Eye (tissue), 1 donor: ENCODE results near the gene DKKL1.
A peak's percentile ranks its signal among the peaks of the same experiment; 100 is the strongest.

Source experiments
- DNase-seq: peaks from one replicate; pipeline ENCODE4 v3.0.0-alpha.2; 2015

The DKKL1 gene

DNA sequence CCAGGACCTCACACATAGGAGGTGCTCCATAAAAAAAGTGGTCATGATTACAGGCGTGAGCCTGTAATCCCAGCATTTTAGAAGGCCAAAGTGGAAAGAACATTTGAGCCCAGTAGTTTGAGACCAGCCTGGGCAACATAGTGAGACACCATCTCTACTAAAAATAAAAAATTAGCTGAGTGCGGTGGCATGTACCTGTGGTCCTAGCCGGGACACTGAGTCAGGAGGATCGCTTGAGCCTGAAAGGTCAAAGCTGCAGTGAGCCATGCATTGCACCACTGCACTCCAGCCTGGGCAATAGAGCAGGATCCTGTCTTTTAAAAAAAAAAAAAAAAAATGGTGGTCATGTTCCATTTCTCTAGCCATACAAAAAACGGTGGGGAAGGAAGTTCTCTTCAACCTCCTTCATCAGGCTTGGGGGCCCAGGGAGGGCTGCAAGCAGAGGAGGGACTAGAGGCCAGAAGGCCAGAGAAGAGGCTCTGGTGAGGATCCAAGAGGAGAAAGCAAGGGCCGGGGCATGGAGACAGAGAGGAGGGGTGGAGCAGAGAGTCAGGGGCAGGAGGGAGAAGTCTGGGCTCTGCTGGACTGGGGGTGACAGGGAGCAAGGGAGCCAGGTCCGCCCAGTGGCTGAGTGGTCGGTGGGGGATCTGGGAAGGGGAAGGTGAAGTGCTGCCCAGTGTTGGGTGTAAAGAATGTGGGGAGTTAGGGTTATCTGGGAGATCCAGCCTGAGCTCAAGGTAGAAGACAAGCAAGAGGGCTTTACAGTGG, 33.2 kb downstream of the DKKL1 start:
- no peak for DNase-seq

DNA sequence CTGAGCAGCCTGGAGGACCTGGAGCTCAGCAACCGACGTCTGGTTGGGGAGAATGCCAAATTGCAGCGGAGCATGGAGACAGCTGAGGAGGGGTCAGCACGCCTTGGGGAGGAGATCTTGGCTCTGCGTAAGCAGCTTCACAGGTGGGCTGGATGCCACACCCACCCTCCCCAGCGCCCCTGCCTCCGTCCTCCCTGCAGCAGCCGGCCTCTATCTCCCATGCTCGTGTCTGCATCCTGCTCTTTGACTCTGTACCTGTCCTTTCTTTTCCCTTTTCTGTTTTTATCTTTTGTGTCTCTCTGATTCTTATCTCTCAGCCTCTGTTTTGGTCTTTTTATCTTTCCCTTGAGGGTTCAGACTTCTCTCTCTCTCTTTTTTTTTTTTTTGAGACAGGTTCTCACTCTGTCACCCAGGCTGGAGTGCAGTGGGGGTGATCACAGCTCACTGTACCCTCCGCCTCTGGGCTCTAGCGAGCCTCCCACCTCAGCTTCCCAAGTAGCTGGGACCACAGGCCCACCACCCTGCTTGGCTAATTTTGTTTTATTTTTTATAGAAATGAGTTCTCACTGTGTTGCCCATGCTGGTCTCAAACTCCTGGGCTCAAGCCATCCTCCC, 34.4 kb downstream of the DKKL1 start:
- no peak for DNase-seq

DNA sequence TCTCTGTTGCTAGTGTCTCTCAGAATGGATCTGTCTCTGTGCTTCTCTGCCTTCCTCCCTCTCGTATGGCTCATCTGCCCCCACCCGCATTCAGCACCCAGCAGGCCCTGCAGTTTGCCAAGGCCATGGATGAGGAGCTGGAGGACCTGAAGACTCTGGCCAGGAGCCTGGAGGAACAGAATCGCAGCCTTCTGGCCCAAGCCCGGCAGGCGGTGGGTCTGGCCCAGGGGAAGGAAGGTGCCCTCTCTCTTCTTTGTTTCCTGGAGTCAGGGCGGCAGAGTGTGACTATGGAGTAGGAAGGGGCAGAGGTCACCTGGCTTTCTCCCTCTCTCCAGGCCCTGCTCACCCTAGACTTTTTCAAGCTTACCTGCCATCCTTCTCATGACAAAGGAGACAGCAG, 35.3 kb downstream of the DKKL1 start:
- DNase-seq, result no peak

DNA sequence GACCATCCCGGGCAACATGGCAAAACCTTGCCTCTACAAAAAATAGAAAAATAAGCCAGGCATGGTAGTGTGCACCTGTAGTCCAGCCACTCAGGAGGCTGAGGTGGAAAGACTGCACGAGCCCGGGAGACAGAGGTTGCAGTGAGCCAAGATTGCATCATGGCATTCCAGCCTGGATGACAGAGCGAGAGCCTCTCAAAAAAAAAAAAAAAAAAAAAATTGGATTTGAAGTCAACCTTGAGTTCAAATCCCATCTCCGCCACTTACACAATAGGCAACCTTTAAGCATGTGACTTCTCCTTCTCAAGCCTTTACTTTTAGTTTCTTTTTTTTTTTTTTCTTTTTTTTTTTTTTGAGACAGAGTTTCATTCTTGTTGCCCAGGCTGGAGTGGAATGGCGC, 36.4 kb downstream of the DKKL1 start:
- DNase-seq, result no peak

DNA sequence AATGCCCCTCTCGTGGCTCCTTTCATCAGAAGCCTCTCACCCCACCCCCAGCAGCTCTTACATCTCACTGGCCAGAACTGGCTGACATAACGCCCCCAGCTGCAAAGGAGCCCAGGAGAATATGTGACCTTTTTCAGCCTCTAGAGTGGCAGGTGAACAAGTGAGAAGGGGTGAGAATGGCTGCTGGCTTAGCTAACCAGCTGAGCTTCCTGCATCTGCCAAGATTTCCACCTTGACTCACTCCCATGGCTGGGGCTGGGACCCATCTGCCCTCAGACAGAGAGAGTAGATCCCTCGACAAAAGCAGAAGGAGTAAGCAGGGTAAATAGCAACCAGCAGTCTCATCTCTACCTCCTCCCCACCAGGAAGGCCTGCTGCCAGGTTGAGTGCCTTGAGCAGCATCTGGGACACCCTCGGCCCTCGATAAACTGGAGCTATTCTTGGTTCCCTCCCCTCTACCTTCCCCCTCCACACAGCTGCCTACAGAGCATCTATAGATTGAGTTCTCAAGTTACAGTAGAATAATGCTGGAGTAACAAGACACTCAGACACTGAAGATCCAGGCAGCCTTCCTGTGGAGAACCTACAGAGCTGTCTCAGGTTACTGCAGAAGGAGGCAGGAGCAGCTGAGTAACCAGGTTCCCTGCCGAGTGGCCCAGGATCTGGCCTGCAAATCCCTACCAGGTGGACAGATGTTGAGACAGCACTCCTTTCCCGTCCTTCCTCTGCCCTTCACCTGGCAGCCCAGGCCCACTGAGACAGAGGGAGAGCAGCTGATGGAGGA, 39.9 kb downstream of the DKKL1 start:
- peak; percentile 65 for DNase-seq

DNA sequence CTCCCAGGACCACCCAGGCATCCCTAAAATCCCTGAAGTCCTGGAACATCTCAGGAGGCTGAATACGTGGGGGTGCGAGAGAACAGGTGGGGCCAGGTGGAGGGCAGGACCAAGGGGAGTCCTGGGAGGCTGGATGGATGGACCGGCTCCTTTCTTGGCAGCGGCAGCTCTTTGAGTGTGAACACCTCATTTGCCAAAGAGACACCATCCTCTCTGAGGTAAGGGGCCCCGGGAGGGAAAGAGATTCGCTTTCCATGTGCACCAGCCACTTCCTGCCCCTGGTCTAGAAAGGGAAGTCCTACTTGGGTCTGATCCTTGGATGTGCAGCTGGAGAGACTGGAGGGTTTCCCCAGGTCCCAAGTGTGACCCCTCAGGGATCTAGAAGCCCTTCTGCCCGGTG, 43.4 kb downstream of the DKKL1 start:
- DNase-seq, result no peak

DNA sequence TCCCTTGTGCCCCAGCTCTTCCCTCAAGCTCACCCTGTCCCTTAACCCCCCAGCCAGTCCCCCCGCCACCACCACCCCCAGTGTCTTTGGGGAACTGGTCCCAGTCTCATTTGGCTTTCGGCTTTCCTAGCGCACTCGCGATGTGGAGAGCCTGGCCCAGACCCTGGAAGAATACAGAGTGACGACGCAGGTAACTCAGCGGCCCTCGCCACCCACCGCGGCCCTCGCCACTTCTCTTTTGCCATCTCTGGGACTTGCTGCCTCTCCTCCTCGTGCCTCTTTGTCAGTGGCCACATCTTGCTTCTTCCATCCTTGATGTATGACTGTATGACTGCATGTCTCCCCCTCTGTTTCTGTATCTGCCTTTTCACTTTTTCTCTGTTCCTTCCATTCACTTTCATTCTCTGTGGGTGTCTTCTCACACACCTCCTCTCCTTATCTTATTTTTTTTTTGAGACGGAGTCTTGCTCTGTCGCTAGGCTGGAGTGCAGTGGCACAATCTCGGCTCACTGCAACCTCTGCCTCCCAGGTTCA, 43.9 kb downstream of the DKKL1 start:
- DNase-seq, result no peak

DNA sequence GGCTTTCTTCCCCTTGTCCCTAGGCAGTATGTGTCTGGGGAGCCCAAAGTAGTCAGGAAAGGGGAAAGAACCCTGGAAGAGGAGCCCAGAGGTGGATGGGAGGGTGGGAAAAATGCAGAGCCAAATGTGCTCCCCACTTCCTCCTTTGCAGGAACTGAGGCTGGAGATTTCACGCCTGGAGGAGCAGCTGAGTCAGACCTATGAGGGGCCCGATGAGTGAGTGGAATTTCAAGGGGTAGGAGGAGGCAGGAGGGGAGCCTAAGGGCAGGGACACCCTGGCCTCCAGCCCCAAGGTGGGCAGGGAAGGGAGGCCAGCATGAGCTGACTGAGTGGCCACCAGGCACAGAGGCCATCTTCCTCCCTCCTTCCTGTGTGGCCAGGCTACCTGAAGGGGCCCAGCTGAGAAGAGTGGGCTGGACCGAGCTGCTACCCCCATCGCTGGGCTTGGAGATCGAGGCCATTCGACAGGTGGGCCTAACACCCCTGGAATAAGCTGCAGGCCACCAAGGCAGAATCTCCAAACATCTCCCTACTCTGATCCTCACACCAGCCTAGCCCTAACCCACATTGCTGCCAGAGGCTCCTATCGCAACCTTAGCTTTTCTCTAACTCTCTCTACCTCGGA, 45.3 kb downstream of the DKKL1 start:
- DNase-seq, result no peak

DNA sequence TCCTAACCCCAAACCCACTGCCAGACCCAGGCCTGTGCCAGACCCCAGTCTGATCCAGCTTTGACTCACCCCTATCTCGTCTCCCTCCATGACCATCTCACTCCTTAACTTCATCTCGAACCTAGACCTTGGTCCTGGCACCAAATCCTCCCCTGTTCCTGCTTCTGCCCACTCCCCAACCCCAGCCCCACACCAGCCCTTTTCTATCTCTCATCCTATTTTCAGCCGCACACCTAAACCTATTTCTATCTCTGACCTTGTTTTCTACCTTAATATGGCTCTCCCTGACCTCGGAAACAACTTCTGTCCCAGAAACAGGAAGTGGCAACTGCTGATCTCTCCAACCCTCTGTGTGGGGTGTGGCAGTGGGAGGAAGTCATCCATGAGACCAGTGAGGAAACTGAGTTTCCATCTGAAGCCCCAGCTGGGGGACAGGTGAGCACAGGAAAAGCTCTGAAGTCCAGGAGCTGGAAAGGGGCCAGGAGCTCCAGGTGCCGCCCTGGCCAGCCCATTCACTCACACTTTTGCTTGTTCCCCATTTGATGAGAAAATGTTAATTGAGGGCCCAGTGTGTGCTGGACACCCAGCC, 45.9 kb downstream of the DKKL1 start:
- DNase-seq, result no peak

DNA sequence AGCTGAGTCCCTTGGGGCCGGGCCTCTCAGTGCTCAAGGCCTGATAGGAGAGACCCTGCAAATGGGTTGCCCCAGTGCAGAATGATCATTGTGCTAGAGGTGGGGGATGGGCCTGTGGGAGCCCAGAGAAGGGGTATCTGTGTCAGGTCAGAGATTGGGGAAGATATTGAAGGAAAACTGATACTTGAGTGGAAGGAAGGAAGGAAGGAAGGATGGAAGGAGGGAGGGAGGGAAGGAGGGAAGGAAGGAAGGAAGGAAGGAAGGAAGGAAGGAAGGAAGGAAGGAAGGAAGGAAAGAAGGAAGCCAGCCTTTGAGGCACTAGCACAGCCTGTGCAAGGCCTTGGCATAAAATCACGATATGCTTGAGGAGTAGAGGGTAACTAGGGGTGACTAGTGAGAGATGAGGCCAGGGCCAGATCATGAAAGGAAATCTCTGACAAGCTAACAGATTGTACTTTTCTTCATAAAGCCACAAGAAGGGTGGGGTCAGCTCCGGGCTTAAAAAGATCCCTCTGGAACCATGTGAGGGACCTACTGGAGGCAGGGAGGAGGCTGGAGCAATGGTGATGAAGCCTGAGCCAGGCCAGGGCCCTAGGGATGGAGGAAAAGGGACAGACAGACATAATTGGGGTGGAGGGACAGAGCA, 48.1 kb downstream of the DKKL1 start:
- no peak for DNase-seq

DNA sequence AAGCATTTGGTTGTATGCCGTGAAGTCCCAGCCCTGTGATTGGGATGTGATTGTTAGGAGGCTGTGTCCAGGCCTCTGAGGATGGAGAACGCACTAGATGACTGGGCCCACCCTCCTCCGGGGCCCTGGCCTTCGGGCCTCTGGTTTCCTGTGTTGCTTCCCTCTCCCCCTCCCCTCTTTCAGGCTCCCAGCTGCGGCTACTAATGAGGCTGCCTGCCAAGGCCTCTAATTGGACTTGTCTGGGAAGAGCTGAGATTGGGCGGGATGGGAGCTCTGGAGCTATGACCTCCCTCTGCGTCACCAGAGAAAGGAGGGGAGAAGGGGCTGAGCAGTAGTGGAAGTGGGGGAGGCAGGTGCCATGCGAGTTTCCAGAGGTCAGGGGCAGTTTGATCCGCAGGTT, 49.7 kb downstream of the DKKL1 start:
- peak; percentile 96 for DNase-seq

DNA sequence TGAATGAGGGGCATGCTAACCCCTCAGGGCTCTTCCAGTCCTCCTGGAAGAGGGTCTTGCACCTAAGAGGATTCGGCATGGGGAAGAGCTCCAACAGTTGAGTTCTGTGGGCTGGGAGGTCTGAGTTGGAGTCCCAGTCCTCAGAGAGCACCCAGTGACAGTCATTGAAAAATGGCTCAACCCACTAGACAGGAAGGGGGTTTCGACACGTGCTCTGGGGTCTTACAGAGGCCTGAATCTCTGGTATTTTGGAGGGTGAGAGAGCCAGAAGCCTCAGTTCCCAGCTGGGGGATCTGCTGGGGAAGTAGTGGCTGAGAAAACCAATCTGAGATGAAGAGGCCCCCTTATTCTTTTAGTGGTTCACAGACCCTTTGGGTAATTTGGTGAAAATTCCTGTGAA, 50.6 kb downstream of the DKKL1 start:
- DNase-seq, result no peak

DNA sequence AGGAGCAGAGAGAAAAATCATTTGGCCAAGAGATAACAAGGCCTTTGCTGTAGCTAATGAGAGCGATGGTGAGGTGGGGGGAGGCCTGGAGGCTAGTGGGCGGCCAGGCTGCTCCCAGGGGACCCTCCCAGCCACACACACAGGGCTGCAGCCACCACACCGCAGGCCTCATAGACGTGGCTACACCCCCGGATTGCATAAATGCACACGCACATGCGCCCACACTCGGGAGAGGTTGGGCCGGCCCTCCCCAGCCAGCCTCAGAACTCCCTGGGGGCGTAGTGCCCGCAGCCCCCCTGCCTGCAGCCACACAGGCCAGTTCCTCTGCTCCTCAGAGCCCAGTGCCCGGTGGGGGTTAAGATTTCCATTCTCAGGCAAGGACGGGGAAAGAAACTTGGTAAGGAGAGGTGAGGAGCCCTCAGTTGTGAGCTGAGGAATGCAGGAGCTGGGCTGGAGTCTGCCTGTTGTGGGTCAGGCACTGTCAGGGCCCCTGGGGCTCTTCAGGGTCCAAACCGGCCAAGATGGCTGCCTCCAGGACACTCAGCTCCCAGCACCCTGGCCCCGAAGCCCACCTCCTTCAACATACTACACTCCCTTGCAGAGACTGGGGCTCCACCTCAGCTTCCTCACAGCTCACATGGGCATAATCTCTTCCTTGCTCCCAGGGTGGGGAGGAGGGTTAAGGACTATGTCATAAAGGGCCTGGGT, 51.6 kb downstream of the DKKL1 start:
- DNase-seq, result no peak

DNA sequence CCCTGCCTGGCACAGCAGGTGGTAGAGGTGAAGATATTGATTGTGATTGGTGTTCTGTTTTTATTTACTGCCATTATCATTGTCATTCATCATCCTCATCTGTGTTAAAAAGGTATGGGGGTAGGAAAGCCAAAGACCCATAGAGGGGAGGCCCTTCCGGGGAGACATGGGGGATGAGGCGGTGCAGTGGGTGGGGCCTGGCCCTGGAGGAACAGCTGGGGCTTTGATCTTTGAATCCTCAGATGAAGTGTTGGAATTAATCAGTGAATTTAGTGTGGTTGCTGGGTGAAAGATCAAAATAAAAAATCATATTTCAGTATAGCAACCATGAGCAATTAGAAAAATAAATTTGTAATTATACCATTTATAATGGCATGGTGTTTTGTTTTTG, 52.1 kb downstream of the DKKL1 start:
- DNase-seq, result no peak

DNA sequence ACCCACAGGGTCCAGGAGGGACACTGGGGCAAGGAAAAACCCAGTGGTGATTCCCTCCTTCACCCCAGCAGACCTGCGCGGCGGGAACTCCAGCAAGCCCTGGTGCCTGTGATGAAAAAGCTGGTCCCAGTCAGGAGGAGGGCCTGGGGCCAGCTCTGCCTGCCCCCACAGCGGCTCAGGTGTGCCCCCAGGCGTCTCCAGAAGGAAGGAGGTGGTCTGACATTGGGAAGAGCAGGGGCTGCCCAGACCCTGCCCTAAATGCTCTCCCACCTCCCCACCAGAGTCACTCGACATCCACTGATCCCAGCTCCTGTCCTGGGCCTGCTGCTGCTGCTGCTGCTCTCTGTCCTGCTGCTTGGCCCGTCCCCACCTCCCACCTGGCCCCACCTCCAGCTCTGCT, 53.4 kb downstream of the DKKL1 start:
- DNase-seq, result no peak

DNA sequence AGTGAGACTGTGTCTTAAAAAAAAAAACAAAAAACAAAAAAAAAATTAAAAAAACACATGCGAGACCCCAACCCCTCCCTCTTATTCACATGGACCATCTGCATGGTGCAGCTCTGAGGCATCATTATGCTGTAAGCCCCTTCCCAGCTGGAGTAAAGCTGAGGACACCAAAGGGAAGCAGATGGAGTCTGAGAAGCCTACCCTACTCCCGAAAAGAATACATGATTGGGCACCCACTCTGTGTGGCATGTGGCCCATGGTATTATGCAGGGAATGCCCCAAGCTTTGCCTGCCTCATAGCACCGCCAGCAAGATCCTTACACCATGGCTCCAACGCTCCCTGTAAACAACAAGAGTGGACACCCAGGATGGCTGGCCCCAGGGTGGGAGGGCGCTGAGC, 54.8 kb downstream of the DKKL1 start:
- no peak for DNase-seq

DNA sequence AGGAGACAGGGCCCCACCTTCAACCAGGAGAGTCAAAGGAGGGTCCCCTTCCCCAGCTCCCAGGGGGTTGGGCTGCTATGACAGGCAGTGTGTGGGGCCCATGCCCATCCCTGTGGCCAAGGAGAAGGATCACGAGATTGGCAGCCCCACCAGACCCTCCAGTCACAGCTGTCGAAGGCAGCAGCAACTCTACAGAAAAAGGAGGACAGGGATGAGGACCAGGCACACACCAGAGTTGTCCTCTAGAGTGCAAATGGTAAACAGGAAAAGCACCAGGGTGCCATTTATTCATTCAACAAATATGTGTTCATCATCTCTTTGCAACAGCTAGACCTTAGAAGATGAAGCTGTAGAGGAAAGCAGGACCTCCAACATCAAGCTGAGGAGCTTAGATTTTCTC, 55.5 kb downstream of the DKKL1 start:
- DNase-seq, result no peak

DNA sequence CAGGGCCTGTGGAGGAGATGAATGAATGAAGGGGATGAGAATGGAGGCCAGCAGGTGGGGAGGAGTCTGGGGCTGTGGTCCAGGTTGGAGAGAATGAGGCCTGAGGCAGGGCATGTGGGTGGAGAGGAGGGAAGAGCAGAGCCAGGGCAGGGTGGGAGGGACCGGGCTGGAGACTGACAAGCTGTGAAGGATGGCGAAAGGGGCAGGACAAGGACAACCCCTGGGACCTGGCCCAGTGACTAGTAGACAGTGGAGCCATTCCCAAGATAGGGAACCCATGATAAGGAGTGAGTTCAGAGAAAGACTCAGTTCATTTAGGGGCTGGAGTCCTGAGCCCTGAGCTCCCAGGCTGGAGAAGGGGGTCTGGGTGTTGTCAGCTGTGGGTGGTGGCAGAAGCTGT, 56.5 kb downstream of the DKKL1 start:
- no peak for DNase-seq

DNA sequence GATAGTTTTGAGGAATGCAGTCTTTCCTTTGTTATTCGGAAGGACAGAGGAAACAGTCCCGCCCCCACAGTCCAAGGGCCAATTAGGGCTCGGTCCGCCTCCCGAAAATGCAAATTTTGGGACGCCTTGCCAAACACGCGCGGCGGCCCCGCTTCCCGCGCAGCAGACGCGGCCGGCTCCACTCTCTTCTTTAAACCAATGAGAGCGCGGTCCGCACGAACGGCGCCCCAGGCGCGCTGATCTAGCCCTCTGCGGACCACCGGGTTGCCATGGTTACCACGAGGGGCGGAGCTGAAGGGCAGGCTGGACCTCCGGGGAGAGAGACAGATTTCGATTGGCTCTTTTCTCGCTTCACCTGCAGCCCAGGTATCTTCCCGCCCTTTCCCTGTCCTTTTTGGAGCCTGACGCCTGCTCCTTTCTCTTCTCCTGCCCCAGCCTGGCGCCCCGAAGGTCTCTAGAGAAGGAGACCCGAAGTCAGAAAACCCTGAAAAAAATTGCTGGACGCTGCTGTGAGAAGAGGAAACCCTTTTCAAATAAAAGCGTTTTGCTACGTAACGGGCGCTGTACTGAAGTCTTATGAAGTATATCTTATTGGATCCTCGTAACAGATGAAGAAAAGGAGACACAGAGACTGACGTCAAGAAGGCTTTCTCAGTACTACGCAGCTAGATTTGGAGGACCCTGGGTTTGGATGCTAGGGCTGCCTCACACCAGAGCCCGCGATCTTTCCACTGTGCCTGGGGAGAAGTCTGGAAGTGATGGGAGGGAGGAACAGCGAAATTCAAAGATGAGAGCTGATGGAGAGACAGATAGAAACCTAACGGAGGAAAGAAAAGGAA, 57.6 kb downstream of the DKKL1 start:
- DNase-seq, result peak; percentile 90

DNA sequence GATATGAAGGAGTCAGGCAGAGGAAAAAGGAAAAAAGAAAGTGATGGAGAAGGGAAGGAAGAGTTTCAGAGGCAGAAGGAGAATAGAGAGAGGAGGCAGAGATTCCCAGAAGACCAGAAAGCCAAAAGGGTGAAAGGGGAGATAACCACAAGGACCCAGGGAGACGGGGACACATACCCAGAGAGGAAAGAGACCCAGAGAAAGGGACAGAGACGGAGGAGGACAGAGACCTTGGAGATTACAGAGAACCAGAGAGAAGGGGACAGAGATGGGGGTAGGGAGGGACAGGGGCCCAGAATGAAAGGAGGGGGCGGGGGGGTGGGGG, 58.2 kb downstream of the DKKL1 start:
- DNase-seq, result no peak
